SU-DHL-6 (cell line): ENCODE data around the gene GTPBP10.

Experiments used
- H2AFZ ChIP-seq: fragments of 200-600 bp; sonication (generic); 2 replicates; pipeline ENCODE4 v1.6.1; 2014; ENCODE audit warnings: low read depth, mild to moderate bottlenecking, moderate library complexity, mixed read lengths, antibody characterized with exemption, low read length; ENCODE audit not compliant: severe bottlenecking
- H3F3A ChIP-seq: fragments of 200-600 bp; shearing (Covaris generic); 2 replicates; pipeline ENCODE4 v1.6.0; 2016; ENCODE audit warnings: antibody characterized with exemption, mild to moderate bottlenecking; ENCODE audit not compliant: insufficient read depth
- H3K27ac ChIP-seq: fragments of 200-600 bp; sonication (generic); 2 replicates; pipeline ENCODE4 v1.5.1; 2016; ENCODE audit warnings: low read depth, mild to moderate bottlenecking, low read length, moderate library complexity, mixed read lengths
- H3K27me3 ChIP-seq: fragments of 200-600 bp; sonication (generic), shearing (Covaris generic); 2 replicates; pipeline ENCODE4 v1.6.0; 2014; ENCODE audit warnings: mild to moderate bottlenecking, low read length
- H3K36me3 ChIP-seq: fragments of 200-600 bp; sonication (generic); 2 replicates; pipeline ENCODE4 v1.6.1; 2014; ENCODE audit warnings: mild to moderate bottlenecking, low read length, mixed read lengths
- H3K4me2 ChIP-seq: fragments of 300-600, 200-600 bp; shearing (Covaris generic), sonication (generic); 2 replicates; pipeline ENCODE4 v1.6.0; 2014; ENCODE audit warnings: low read length, low read depth, mild to moderate bottlenecking; ENCODE audit not compliant: poor library complexity, severe bottlenecking
- H3K4me3 ChIP-seq: fragments of 200-600 bp; sonication (generic); 2 replicates; pipeline ENCODE4 v1.5.1; 2014; ENCODE audit warnings: antibody characterized with exemption, low read length, mild to moderate bottlenecking, mixed read lengths; ENCODE audit not compliant: insufficient read depth, poor library complexity, severe bottlenecking
- H3K79me2 ChIP-seq: fragments of 200-600 bp; sonication (generic); 2 replicates; pipeline ENCODE4 v1.6.1; 2014; ENCODE audit warnings: mild to moderate bottlenecking, low read length, moderate library complexity; ENCODE audit not compliant: insufficient read depth
- H3K9ac ChIP-seq: fragments of 200-600 bp; sonication (generic); 2 replicates; pipeline ENCODE4 v1.7.0; 2014; ENCODE audit warnings: mild to moderate bottlenecking, low read length
- H3K9me2 ChIP-seq: fragments of 200-600 bp; sonication (generic); replicated peaks from 2 replicates; pipeline ENCODE4 v1.6.1; 2014; ENCODE audit warnings: low read length; ENCODE audit not compliant: insufficient read depth
- H3K9me3 ChIP-seq: fragments of 200-600 bp; sonication (generic); 2 replicates; pipeline ENCODE4 v1.6.1; 2014; ENCODE audit warnings: low read length, mixed read lengths; ENCODE audit not compliant: insufficient read depth
- H4K20me1 ChIP-seq: fragments of 200-600 bp; sonication (generic); 2 replicates; pipeline ENCODE4 v1.6.1; 2014; ENCODE audit warnings: low read depth, mild to moderate bottlenecking, antibody characterized with exemption, low read length, moderate library complexity, mixed read lengths
- CTCF ChIP-seq: fragments of 200-600 bp; sonication (generic); IDR thresholded peaks from one replicate; pipeline ENCODE4 v1.5.1; 2017; ENCODE audit warnings: antibody characterized with exemption, mild to moderate bottlenecking, low read length, moderate library complexity; ENCODE audit not compliant: insufficient read depth, poor library complexity, severe bottlenecking
- EZH2phosphoT487 ChIP-seq: fragments of 200-600 bp; sonication (generic), shearing (Covaris generic); conservative IDR thresholded peaks from 2 replicates; pipeline ENCODE4 v1.6.1; 2018; ENCODE audit warnings: mild to moderate bottlenecking, antibody characterized with exemption, low read length, moderate library complexity, mixed read lengths

Gene GTPBP10

DNA sequence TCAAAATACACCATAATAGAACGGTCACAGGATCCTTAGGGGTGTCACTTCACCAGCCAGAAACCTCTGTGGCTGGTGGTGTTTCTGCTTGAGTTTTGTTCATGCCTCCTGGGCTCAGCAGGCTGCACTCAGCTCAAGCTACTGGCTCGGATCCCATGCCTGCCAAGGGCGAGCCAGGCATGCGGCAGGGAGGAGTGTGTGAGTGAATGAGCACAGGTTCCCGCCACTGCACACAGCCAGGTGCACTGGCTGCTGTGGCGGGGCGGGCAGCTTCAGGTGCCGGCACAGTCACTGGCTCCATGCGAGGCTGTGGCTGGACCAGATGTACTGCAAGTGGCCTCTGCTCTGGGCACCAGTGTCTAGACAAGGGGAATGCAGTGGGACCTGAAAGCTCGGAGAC lies 86.2 kb downstream of the GTPBP10 start:
- Histone ChIP-seq H3K4me3 (no peak overlapping the region), H3K9me2 (no peaks in the 10 kb centered on the region), H3K27me3 (no peaks in the 10 kb centered on the region), H3K79me2 (no peaks in the 10 kb centered on the region), H3K4me2 (no peak overlapping the region), H3K36me3 (no peaks in the 10 kb centered on the region), H4K20me1 (no peaks in the 10 kb centered on the region), H2AFZ (no peak overlapping the region), H3K9me3 (peaks cover 28% of the 10 kb centered on the region; the same call in 1 of the 2 replicates), H3K27ac (no peak overlapping the region), H3K9ac (no peak overlapping the region), H3F3A (no peaks in the 10 kb centered on the region)
- TF ChIP-seq EZH2phosphoT487 (no peak), CTCF (no peak)

DNA sequence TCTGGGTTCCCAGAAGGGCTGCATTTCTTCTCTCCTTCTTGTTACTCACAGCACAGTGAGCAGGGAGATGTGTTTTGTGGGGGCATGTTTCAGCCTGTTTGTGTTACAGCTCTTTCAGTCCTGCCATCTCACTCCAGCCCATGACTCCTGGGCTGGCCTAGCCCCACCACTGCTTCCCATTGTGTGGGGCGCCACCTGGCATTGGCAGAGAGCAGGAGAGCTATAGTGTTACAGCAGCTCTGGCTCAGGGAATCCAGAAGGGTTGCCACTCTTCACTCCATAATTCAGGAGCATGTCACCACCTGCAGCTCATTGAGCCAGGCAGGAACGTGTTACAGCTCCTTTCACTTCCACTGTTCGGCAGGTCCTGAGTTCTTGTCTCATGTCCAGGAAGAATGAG lies 86.7 kb downstream of the GTPBP10 start:
- no peak overlapping the region for H2AFZ ChIP-seq
- no peak overlapping the region for H3K4me3 ChIP-seq
- no peaks in the 10 kb centered on the region for H4K20me1 ChIP-seq
- no peaks in the 10 kb centered on the region for H3K79me2 ChIP-seq
- no peak overlapping the region for H3K9ac ChIP-seq
- no peak overlapping the region for H3K4me2 ChIP-seq
- no peaks in the 10 kb centered on the region for H3F3A ChIP-seq
- no peaks in the 10 kb centered on the region for H3K9me2 ChIP-seq
- H3K27ac ChIP-seq: no peak overlapping the region
- no peaks in the 10 kb centered on the region for H3K36me3 ChIP-seq
- H3K9me3 ChIP-seq: peaks cover 28% of the 10 kb centered on the region; the same call in 1 of the 2 replicates
- no peaks in the 10 kb centered on the region for H3K27me3 ChIP-seq
- TF ChIP-seq EZH2phosphoT487 (no peak), CTCF (no peak)
